Breast epithelium (tissue), 4 donors: Measurements from ENCODE around the gene C2orf76. TPM values are rescaled to one million over a fixed set of nuclear protein-coding genes. Genes with fewer than 3 reads are reported as not detected.

Source experiments
- DNase-seq, 2 donors: peaks; one replicate each; pipeline ENCODE4 v3.0.0-alpha.2; 2019; ENCODE audit warnings: low spot score in 2 of 2
- H3K27ac ChIP-seq, 2 donors: fragments of 200-600 bp; sonication (generic) in 1 of 2; one replicate each; pipeline ENCODE4 v1.5.1; 2016 to 2019; ENCODE audit warnings: mild to moderate bottlenecking in 1 of 2
- H3K27me3 ChIP-seq, 2 donors: fragments of 200-600 bp; sonication (generic) in 1 of 2; one replicate each; pipeline versions ENCODE4 v1.5.1 to v1.6.0; 2017 to 2019; ENCODE audit warnings: control low read depth in 1 of 2, mild to moderate bottlenecking in 1 of 2
- H3K36me3 ChIP-seq: fragments of 200-600 bp; one replicate; pipeline ENCODE4 v1.5.1; 2019
- H3K4me1 ChIP-seq, 2 donors: fragments of 200-600 bp; sonication (generic); one replicate each; pipeline ENCODE4 v1.5.1; 2016 to 2019; ENCODE audit warnings: control low read depth in 1 of 2
- H3K4me3 ChIP-seq, 3 donors: fragments of 200-600 bp; sonication (generic); 1 replicate in 2 of 3; 2 replicates in 1 of 3; pipeline ENCODE4 v1.5.1; 2016 to 2019; ENCODE audit warnings: mild to moderate bottlenecking in 3 of 3, moderate library complexity in 2 of 3
- H3K9me3 ChIP-seq, 2 donors: fragments of 200-600 bp; sonication (generic) in 1 of 2; one replicate each; pipeline ENCODE4 v1.5.1; 2016 to 2019; ENCODE audit warnings: control low read depth in 1 of 2
- POLR2A ChIP-seq: fragments of 450-650 bp; IDR thresholded peaks from one replicate; pipeline ENCODE4 v1.6.1; 2016; ENCODE audit warnings: antibody characterized with exemption, mild to moderate bottlenecking, moderate library complexity
- POLR2AphosphoS5 ChIP-seq, 3 donors: sonication (generic); formaldehyde crosslinking; IDR thresholded peaks; one replicate each; pipeline ENCODE4 v1.6.1; 2017; ENCODE audit warnings: antibody characterized with exemption in 3 of 3
- intact Hi-C: fragments of 100-400 bp; cut with DNase I; formaldehyde crosslinking; loops from one replicate; pipeline ENCODE4 v1.15.1; 2023; ENCODE audit warnings: low total_unique reads
- total RNA-seq, 3 donors: library from RNA; depleted of rRNA; stranded (reverse); fragments of >200 nt; gene quantifications; one replicate each; pipeline ENCODE4 v1.1.0, GENCODE V29; 2016
- TF ChIP-seq, protein P1 (sequence below), 3 donors: fragments of 450-650 bp; IDR thresholded peaks; one replicate each; pipeline ENCODE4 v1.5.1; 2016 to 2017; ENCODE audit warnings: antibody characterized with exemption in 3 of 3, mild to moderate bottlenecking in 3 of 3, moderate library complexity in 3 of 3

The C2orf76 gene
- total RNA-seq, 3 donors from 2014 or later = 12.5 to 17.0 (median 13.0) TPM

GRCh38 chr2:119369845-119370244 is 3.2 kb upstream of the C2orf76 start:
- H3K4me3 ChIP-seq = no peak overlapping the region
- no peaks in the 10 kb centered on the region for H3K36me3 ChIP-seq
- intact Hi-C loops = no loop called here
- no peak for DNase-seq
- H3K9me3 ChIP-seq = no peaks in the 10 kb centered on the region
- peak overlapping the region; percentile 10 to 95 for H3K27ac ChIP-seq
- TF ChIP-seq POLR2AphosphoS5 (IDR thresholded peaks at IDR 0.05) = no peak
- TF ChIP-seq, protein P1, sequence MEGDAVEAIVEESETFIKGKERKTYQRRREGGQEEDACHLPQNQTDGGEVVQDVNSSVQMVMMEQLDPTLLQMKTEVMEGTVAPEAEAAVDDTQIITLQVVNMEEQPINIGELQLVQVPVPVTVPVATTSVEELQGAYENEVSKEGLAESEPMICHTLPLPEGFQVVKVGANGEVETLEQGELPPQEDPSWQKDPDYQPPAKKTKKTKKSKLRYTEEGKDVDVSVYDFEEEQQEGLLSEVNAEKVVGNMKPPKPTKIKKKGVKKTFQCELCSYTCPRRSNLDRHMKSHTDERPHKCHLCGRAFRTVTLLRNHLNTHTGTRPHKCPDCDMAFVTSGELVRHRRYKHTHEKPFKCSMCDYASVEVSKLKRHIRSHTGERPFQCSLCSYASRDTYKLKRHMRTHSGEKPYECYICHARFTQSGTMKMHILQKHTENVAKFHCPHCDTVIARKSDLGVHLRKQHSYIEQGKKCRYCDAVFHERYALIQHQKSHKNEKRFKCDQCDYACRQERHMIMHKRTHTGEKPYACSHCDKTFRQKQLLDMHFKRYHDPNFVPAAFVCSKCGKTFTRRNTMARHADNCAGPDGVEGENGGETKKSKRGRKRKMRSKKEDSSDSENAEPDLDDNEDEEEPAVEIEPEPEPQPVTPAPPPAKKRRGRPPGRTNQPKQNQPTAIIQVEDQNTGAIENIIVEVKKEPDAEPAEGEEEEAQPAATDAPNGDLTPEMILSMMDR (IDR thresholded peaks at IDR 0.05) = no peak
- no peak for TF ChIP-seq POLR2A
- H3K27me3 ChIP-seq = no peaks in the 10 kb centered on the region
- peaks cover 3% of the 10 kb centered on the region in 2 donors for H3K4me1 ChIP-seq

DNA sequence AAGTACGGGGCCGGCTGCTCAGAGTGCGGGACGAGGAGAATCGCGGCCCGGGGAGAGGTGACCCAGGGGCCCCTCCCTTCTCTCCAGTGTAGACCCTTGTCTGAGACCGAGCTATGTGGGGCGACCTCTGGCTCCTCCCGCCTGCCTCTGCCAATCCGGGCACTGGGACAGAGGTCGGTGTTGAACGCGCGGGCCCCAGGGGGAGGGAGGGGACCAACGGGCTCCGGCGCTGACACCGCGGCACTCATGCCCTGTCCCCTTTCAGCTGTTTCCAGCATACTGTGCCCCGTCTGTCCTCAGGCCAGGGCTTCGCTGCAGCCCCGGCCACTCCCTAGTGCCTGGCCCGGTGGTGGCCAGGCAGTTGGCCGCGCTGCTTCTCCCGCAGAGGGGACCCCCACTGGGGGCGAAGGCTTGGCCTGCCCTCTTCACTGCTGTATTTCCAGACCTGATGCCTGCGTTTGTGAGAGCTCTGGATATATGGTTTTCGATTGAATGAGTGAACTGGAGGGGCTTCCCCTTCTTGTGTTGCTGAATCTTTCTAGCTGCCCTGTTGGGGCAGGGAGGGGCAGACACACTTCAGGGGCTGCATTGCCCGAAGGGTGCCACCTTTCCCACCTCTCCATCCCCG is 952 bp upstream of the C2orf76 start:
- TF ChIP-seq POLR2A = no peak
- intact Hi-C loops = no loop called here
- peaks cover 3% of the 10 kb centered on the region in 2 donors for H3K4me1 ChIP-seq

GRCh38 chr2:119366161-119366648 is 429 bp downstream of the C2orf76 start:
- Histone ChIP-seq H3K4me3 (peak overlapping the region; percentile 69 to 86 (median 77)), H3K9me3 (no peaks in the 10 kb centered on the region), H3K27ac (peak overlapping the region; percentile 95), H3K27me3 (no peaks in the 10 kb centered on the region), H3K36me3 (no peaks in the 10 kb centered on the region), H3K4me1 (peaks cover 3% of the 10 kb centered on the region in 2 donors)
- intact Hi-C loops = no loop called here
- TF ChIP-seq, protein P1 (IDR thresholded peaks at IDR 0.05) = no peak
- DNase-seq = no peak

More for the DNA sequence above, 952 bp upstream of the C2orf76 start:
- no peaks in the 10 kb centered on the region for H3K27me3 ChIP-seq
- peak overlapping the region; percentile 95 for H3K27ac ChIP-seq
- no peaks in the 10 kb centered on the region for H3K9me3 ChIP-seq
- no peaks in the 10 kb centered on the region for H3K36me3 ChIP-seq
- H3K4me3 ChIP-seq = peak overlapping the region; percentile 69 to 86 (median 77)
- DNase-seq = peak; percentile 44 to 65

DNA sequence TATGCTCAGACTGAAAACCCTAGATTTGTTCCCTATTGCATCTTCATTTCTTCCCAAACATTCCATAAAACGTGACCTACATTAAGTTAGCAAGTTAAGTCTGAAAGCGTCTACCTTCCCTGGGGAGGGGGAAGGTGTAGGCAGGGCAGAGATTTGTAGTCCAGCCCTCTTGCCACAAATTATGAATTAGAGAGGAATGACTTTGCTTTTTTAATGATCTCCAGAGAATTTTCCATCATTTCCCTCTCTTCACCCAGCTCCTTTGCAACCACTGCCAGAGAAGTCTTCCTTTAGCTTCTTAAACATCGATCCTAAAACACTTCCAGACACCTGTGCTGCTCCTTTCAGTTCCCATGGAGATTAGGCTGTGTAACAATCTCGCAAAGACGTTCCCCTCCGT is 1.2 kb downstream of the C2orf76 start:
- intact Hi-C loops = no loop called here
- Histone ChIP-seq H3K4me1 (peaks cover 3% of the 10 kb centered on the region in 2 donors), H3K9me3 (no peaks in the 10 kb centered on the region), H3K36me3 (no peaks in the 10 kb centered on the region), H3K27ac (peak overlapping the region; percentile 95), H3K4me3 (peak overlapping the region in 2 of 3 donors; percentile 77 to 86), H3K27me3 (no peaks in the 10 kb centered on the region)
- no peak for DNase-seq
- TF ChIP-seq POLR2A (no peak), POLR2AphosphoS5 (IDR thresholded peaks at IDR 0.05) (no peak)
- TF ChIP-seq, protein P1 (IDR thresholded peaks at IDR 0.05) = no peak

DNA sequence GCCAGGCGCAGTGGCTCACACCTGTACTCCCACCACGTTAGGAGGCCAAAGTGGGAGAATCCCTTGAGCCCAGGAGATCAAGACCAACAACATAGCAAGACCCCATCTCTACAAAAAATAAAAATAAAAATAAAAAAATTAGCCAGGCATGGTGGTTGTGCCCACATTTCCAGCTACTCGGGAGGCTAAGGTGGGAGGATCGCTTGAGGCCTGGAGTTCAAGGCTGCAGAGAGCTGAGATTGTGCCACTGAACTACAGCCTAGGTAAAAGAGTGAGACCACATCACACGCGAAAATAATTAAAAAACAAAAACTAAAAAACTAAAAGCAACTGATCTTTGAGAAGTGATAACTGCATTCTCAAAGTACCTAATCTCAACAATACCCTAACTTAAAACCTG is 1.8 kb downstream of the C2orf76 start:
- no peak overlapping the region for H3K4me3 ChIP-seq
- TF ChIP-seq, protein P1 (IDR thresholded peaks at IDR 0.05) = no peak
- H3K4me1 ChIP-seq = peaks cover 3% of the 10 kb centered on the region in 2 donors
- DNase-seq = no peak
- no peaks in the 10 kb centered on the region for H3K36me3 ChIP-seq
- no peaks in the 10 kb centered on the region for H3K27me3 ChIP-seq
- peak overlapping the region in 1 of 2 donors; percentile 95 for H3K27ac ChIP-seq
- H3K9me3 ChIP-seq = no peaks in the 10 kb centered on the region
- intact Hi-C loops = no loop called here
